PC-3 (cell line): ENCODE measurements around the gene AUTS2. TPM values are rescaled to one million over a fixed set of nuclear protein-coding genes. Genes with fewer than 3 reads are reported as not detected.

Experiments used
- ATAC-seq: fragments of 200-7000 bp; cut with Tn5 transposase; 2 replicates; pipeline ENCODE4 v1.9.1; 2020; ENCODE audit warnings: mild to moderate bottlenecking, moderate library complexity
- BruUV-seq: library from RNA; stranded (reverse); fragments of 400-500 nt; replicated peaks from 2 replicates; lab custom pipeline; 2021; lab: Mats Ljungman, UMichigan
- CTCF ChIA-PET: fragments of 300-600 bp; sonication (Branson Sonifier 250); formaldehyde crosslinking; loops from one replicate; lab custom pipeline; 2022; ENCODE audit warnings: antibody characterized with exemption; lab: Charles Lee
- POLR2A ChIA-PET: fragments of 300-600 bp; sonication (Branson Sonifier 250); formaldehyde crosslinking; loops from one replicate; lab custom pipeline; 2022; ENCODE audit warnings: antibody characterized with exemption; ENCODE audit not compliant: unreplicated experiment; lab: Charles Lee
- DNase-seq: peaks from one replicate; pipeline ENCODE4 v3.0.0-alpha.2; 2015
- H2AFZ ChIP-seq: fragments of 300-600 bp; sonication (generic); 2 replicates; pipeline ENCODE4 v1.6.0; 2016; ENCODE audit warnings: antibody characterized with exemption, low read length
- H3F3A ChIP-seq: fragments of 300-600 bp; sonication (generic); one replicate; pipeline ENCODE4 v1.6.0; 2017; ENCODE audit warnings: antibody characterized with exemption, low read length, control low read depth, mild to moderate bottlenecking; ENCODE audit not compliant: unreplicated experiment
- H3K27ac ChIP-seq: fragments of 300-600 bp; sonication (generic); 2 replicates; pipeline ENCODE4 v1.5.1; 2016; ENCODE audit warnings: mild to moderate bottlenecking, low read length
- H3K27me3 ChIP-seq: fragments of 300-600 bp; sonication (generic); 2 replicates; pipeline ENCODE4 v1.6.1; 2016; ENCODE audit warnings: low read length, mixed read lengths
- H3K36me3 ChIP-seq: fragments of 300-600 bp; sonication (generic); 2 replicates; pipeline ENCODE4 v1.6.1; 2016; ENCODE audit warnings: low read depth, mixed run types, low read length, mixed read lengths
- H3K4me1 ChIP-seq: fragments of 300-600 bp; sonication (generic); 2 replicates; pipeline ENCODE4 v1.5.1; 2016; ENCODE audit warnings: low read length; ENCODE audit not compliant: insufficient read depth
- H3K4me2 ChIP-seq: fragments of 300-600 bp; sonication (generic); 2 replicates; pipeline ENCODE4 v1.6.0; 2016; ENCODE audit warnings: low read length
- H3K4me3 ChIP-seq: fragments of 300-600 bp; sonication (generic); 2 replicates; pipeline ENCODE4 v1.5.1; 2016; ENCODE audit warnings: mild to moderate bottlenecking, low read length, mixed read lengths
- H3K79me2 ChIP-seq: fragments of 300-600 bp; sonication (generic); 2 replicates; pipeline ENCODE4 v1.6.1; 2017; ENCODE audit warnings: low read length, mixed read lengths
- H3K9ac ChIP-seq: fragments of 300-600 bp; sonication (generic); 2 replicates; pipeline ENCODE4 v1.6.0; 2016; ENCODE audit warnings: mild to moderate bottlenecking, low read length
- H3K9me2 ChIP-seq: fragments of 300-600 bp; sonication (generic); replicated peaks from 2 replicates; pipeline ENCODE4 v1.6.1; 2016; ENCODE audit warnings: mixed run types, low read length, mixed read lengths
- H3K9me3 ChIP-seq: fragments of 300-600 bp; sonication (generic); 2 replicates; pipeline ENCODE4 v1.6.1; 2016; ENCODE audit warnings: low read length, mixed read lengths
- H4K20me1 ChIP-seq: fragments of 300-600 bp; sonication (generic); 2 replicates; pipeline ENCODE4 v1.6.1; 2016; ENCODE audit warnings: low read length, mixed read lengths
- CTCF ChIP-seq: fragments of 300-600 bp; sonication (generic); conservative IDR thresholded peaks from 2 replicates; pipeline ENCODE4 v1.5.1; 2017; ENCODE audit warnings: antibody characterized with exemption, low read depth, mild to moderate bottlenecking, low read length
- EZH2 ChIP-seq: fragments of 300-600 bp; sonication (generic); IDR thresholded peaks from one replicate; pipeline ENCODE4 v1.6.1; 2017; ENCODE audit warnings: antibody characterized with exemption, mild to moderate bottlenecking, low read length; ENCODE audit not compliant: unreplicated experiment
- EZH2phosphoT487 ChIP-seq: fragments of 300-600 bp; sonication (generic); IDR thresholded peaks from 2 replicates; pipeline ENCODE4 v1.6.1; 2018; ENCODE audit warnings: mild to moderate bottlenecking, antibody characterized with exemption, low read length, borderline replicate concordance
- intact Hi-C: fragments of 100-400 bp; cut with micrococcal nuclease; formaldehyde crosslinking; loops from 2 replicates; pipeline ENCODE4 v1.9.0; 2023
- total RNA-seq: library from RNA; depleted of rRNA; stranded (reverse); fragments of >200 nt; gene quantifications from 2 replicates; pipeline ENCODE4 v1.2.3, GENCODE V29; 2014

AUTS2 gene
- total RNA-seq, 1 experiment from 2014 or later = not detected

- H3K4me1 ChIP-seq = no peaks in the 10 kb centered on the region
- intact Hi-C loops = no loop called here
- TF ChIP-seq EZH2 (no peak), EZH2phosphoT487 (no peak), CTCF (no peak)
- H4K20me1 ChIP-seq = no peaks in the 10 kb centered on the region
- no peak overlapping the region for H3K9ac ChIP-seq
- no peaks in the 10 kb centered on the region for H3K9me2 ChIP-seq
- ChIA-PET POLR2A (no interaction called here), CTCF (no interaction called here)
- BruUV-seq = no TSS peak
- ATAC-seq = no peak
- no peaks in the 10 kb centered on the region for H3K27me3 ChIP-seq
- H3K4me2 ChIP-seq = no peak overlapping the region
- no peak overlapping the region for H3K4me3 ChIP-seq
- DNase-seq = no peak
- no peaks in the 10 kb centered on the region for H3K79me2 ChIP-seq
- H3F3A ChIP-seq = no peaks in the 10 kb centered on the region
- no peak overlapping the region for H3K27ac ChIP-seq
- no peak overlapping the region for H2AFZ ChIP-seq
- no peaks in the 10 kb centered on the region for H3K36me3 ChIP-seq
- peaks cover 5% of the 10 kb centered on the region; the same call in 1 of the 2 replicates for H3K9me3 ChIP-seq
These were observed 686.9 kb downstream of the AUTS2 start for GRCh38 chr7:70285187-70285586.

- peaks cover 9% of the 10 kb centered on the region; the same call in 1 of the 2 replicates for H3K9me3 ChIP-seq
- no peak for ATAC-seq
- BruUV-seq = no TSS peak
- H3K4me2 ChIP-seq = no peak overlapping the region
- no peaks in the 10 kb centered on the region for H3K79me2 ChIP-seq
- no peak for TF ChIP-seq EZH2
- no peak for TF ChIP-seq CTCF
- no peak for TF ChIP-seq EZH2phosphoT487
- ChIA-PET CTCF (no interaction called here), POLR2A (no interaction called here)
- no peaks in the 10 kb centered on the region for H3K36me3 ChIP-seq
- H3K27me3 ChIP-seq = no peaks in the 10 kb centered on the region
- no peak overlapping the region for H2AFZ ChIP-seq
- H3K4me3 ChIP-seq = no peak overlapping the region
- no peaks in the 10 kb centered on the region for H3F3A ChIP-seq
- intact Hi-C loops = no loop called here
- DNase-seq = no peak
- H3K9me2 ChIP-seq = no peaks in the 10 kb centered on the region
- no peak overlapping the region for H3K27ac ChIP-seq
- no peaks in the 10 kb centered on the region for H3K4me1 ChIP-seq
- H3K9ac ChIP-seq = no peak overlapping the region
- no peaks in the 10 kb centered on the region for H4K20me1 ChIP-seq
These were observed 687.6 kb downstream of the AUTS2 start for GRCh38 chr7:70285854-70286253.

GRCh38 chr7:70288781-70289456 lies 690.6 kb downstream of the AUTS2 start:
- Histone ChIP-seq H3K9me3 (peaks cover 5% of the 10 kb centered on the region; the same call in 1 of the 2 replicates), H4K20me1 (no peaks in the 10 kb centered on the region), H2AFZ (no peak overlapping the region), H3K27me3 (no peaks in the 10 kb centered on the region), H3K4me1 (no peaks in the 10 kb centered on the region), H3K4me3 (no peak overlapping the region), H3K9ac (no peak overlapping the region), H3K36me3 (no peaks in the 10 kb centered on the region), H3K79me2 (no peaks in the 10 kb centered on the region), H3K9me2 (no peaks in the 10 kb centered on the region), H3K27ac (no peak overlapping the region), H3K4me2 (no peak overlapping the region), H3F3A (no peaks in the 10 kb centered on the region)
- no peak for ATAC-seq
- no TSS peak for BruUV-seq
- ChIA-PET POLR2A (no interaction called here), CTCF (no interaction called here)
- no peak for DNase-seq
- intact Hi-C loops = no loop called here
- no peak for TF ChIP-seq CTCF
- no peak for TF ChIP-seq EZH2phosphoT487
- TF ChIP-seq EZH2 = no peak
